ENCODE data around the gene LRRC2. TPM values are rescaled to one million over a fixed set of nuclear protein-coding genes. Genes with fewer than 3 reads are reported as not detected.

The LRRC2 gene
- total RNA-seq, 2 donors from 2014 or later, result 0.44 to 2.0 TPM

GRCh38 chr3:46470831-46471230 lies 95.3 kb downstream of the LRRC2 start:
- H3K4me1 ChIP-seq, result no peaks in the 10 kb centered on the region
- no peak overlapping the region for H3K27ac ChIP-seq
- no peak overlapping the region for H3K9ac ChIP-seq (ENCODE audit: low read depth in 2 of 2, low read length in 2 of 2)
- no peaks in the 10 kb centered on the region for H3K27me3 ChIP-seq
- intact Hi-C loops (cut with DNase I), result no loop called here
- H3K9me3 ChIP-seq, result no peaks in the 10 kb centered on the region
- no peaks in the 10 kb centered on the region for H3K36me3 ChIP-seq
- TF ChIP-seq CTCF (IDR thresholded peaks at IDR 0.05), result no peak
- H3K4me3 ChIP-seq, result no peak overlapping the region
- no peak for DNase-seq

GRCh38 chr3:46469680-46470357 lies 96.3 kb downstream of the LRRC2 start:
- intact Hi-C loops (cut with DNase I), result no loop called here
- H3K36me3 ChIP-seq, result no peaks in the 10 kb centered on the region
- H3K27ac ChIP-seq, result no peak overlapping the region
- H3K4me3 ChIP-seq, result no peak overlapping the region
- no peaks in the 10 kb centered on the region for H3K27me3 ChIP-seq
- TF ChIP-seq CTCF (IDR thresholded peaks at IDR 0.05), result no peak
- no peaks in the 10 kb centered on the region for H3K9me3 ChIP-seq
- DNase-seq, result no peak
- H3K4me1 ChIP-seq, result no peaks in the 10 kb centered on the region
- no peak overlapping the region for H3K9ac ChIP-seq (ENCODE audit: low read depth in 2 of 2, low read length in 2 of 2)

GRCh38 chr3:46468753-46469600 lies 97.1 kb downstream of the LRRC2 start:
- H3K27ac ChIP-seq, result no peak overlapping the region
- H3K9me3 ChIP-seq, result no peaks in the 10 kb centered on the region

GRCh38 chr3:46467562-46467961 lies 98.5 kb downstream of the LRRC2 start:
- Histone ChIP-seq H3K27me3 (no peaks in the 10 kb centered on the region), H3K4me3 (no peak overlapping the region), H3K4me1 (no peaks in the 10 kb centered on the region), H3K9me3 (no peaks in the 10 kb centered on the region), H3K9ac (ENCODE audit: low read depth in 2 of 2, low read length in 2 of 2) (no peak overlapping the region), H3K36me3 (no peaks in the 10 kb centered on the region), H3K27ac (no peak overlapping the region)
- TF ChIP-seq CTCF (IDR thresholded peaks at IDR 0.05), result no peak
- DNase-seq, result no peak
- intact Hi-C loops (cut with DNase I), result no loop called here

More at GRCh38 chr3:46468753-46469600, 97.1 kb downstream of the LRRC2 start:
- no peak for DNase-seq
- H3K4me3 ChIP-seq, result no peak overlapping the region
- H3K4me1 ChIP-seq, result no peaks in the 10 kb centered on the region
- no peak for TF ChIP-seq CTCF (IDR thresholded peaks at IDR 0.05)
- no peaks in the 10 kb centered on the region for H3K27me3 ChIP-seq
- intact Hi-C loops (cut with DNase I), result no loop called here
- no peaks in the 10 kb centered on the region for H3K36me3 ChIP-seq
- no peak overlapping the region for H3K9ac ChIP-seq (ENCODE audit: low read depth in 2 of 2, low read length in 2 of 2)

- H3K9ac ChIP-seq (ENCODE audit: low read depth in 2 of 2, low read length in 2 of 2), result no peak overlapping the region
- H3K9me3 ChIP-seq, result no peaks in the 10 kb centered on the region
- intact Hi-C loops (cut with DNase I), result no loop called here
- no peak overlapping the region for H3K4me3 ChIP-seq
- no peaks in the 10 kb centered on the region for H3K4me1 ChIP-seq
- no peaks in the 10 kb centered on the region for H3K36me3 ChIP-seq
- H3K27me3 ChIP-seq, result no peaks in the 10 kb centered on the region
- H3K27ac ChIP-seq, result no peak overlapping the region
- TF ChIP-seq CTCF (IDR thresholded peaks at IDR 0.05), result no peak
- no peak for DNase-seq
Measured at GRCh38 chr3:46466871-46467403, 99.2 kb downstream of the LRRC2 start.
